K562 (cell line): ENCODE data around the gene CELF6. TPM values are rescaled to one million over a fixed set of nuclear protein-coding genes. Genes with fewer than 3 reads are reported as not detected.

ENCODE experiments used
- ARHGAP35 ChIP-seq: fragments of 450-650 bp; IDR thresholded peaks from 2 replicates; pipeline ENCODE4 v1.6.1; 2018; ENCODE audit not compliant: partially characterized antibody
- BCOR ChIP-seq: fragments of 450-650 bp; IDR thresholded peaks from 2 replicates; pipeline ENCODE4 v1.6.1; 2016
- BRF1 ChIP-seq: IDR thresholded peaks from 3 replicates; pipeline ENCODE4 v1.6.1; 2011; ENCODE audit warnings: borderline replicate concordance, mild to moderate bottlenecking; ENCODE audit not compliant: insufficient read length; ENCODE audit errors: extremely low read depth
- CBFA2T3 ChIP-seq: fragments of 450-650 bp; IDR thresholded peaks from 2 replicates; pipeline ENCODE4 v1.6.1; 2017
- CREM ChIP-seq: IDR thresholded peaks from 2 replicates; pipeline ENCODE4 v1.6.1; 2014; ENCODE audit warnings: antibody characterized with exemption, low read depth
- CSDE1 ChIP-seq, 2 experiments: fragments of 450-650 bp; IDR thresholded peaks; 2 replicates each; pipeline ENCODE4 v1.6.1; 2016; ENCODE audit warnings: mild to moderate bottlenecking in 1 of 2
- ETS2 ChIP-seq: IDR thresholded peaks from 2 replicates; pipeline ENCODE4 v1.6.1; 2016; ENCODE audit warnings: borderline replicate concordance, missing genetic modification characterization, mild to moderate bottlenecking, moderate library complexity, missing compliant biosample characterization; ENCODE audit not compliant: poor library complexity, severe bottlenecking
- GABPB1 ChIP-seq: sonication (generic); formaldehyde crosslinking; IDR thresholded peaks from 2 replicates; pipeline ENCODE4 v1.8.0; 2022; ENCODE audit warnings: mild to moderate bottlenecking, missing genetic modification reagents
- HLTF ChIP-seq: fragments of 450-650 bp; IDR thresholded peaks from 2 replicates; pipeline ENCODE4 v1.6.1; 2016
- MYNN ChIP-seq, 2 experiments: sonication (generic); formaldehyde crosslinking in 1 of 2; IDR thresholded peaks; 2 replicates each; pipeline versions ENCODE4 v1.5.0 to v1.6.1; 2016 to 2020; ENCODE audit warnings: antibody characterized with exemption in 1 of 2, missing genetic modification reagents in 1 of 2
- NCOA1 ChIP-seq: fragments of 450-650 bp; IDR thresholded peaks from 2 replicates; pipeline ENCODE4 v1.6.1; 2016; ENCODE audit warnings: low read depth
- NCOA4 ChIP-seq: fragments of 450-650 bp; IDR thresholded peaks from 2 replicates; pipeline ENCODE4 v1.6.1; 2018; ENCODE audit warnings: mild to moderate bottlenecking; ENCODE audit not compliant: partially characterized antibody
- NR2F6 ChIP-seq: fragments of 450-650 bp; formaldehyde crosslinking; IDR thresholded peaks from 2 replicates; pipeline ENCODE4 v1.4.0; 2020; ENCODE audit warnings: mild to moderate bottlenecking
- NRF1 ChIP-seq, 2 experiments: fragments of 450-650 bp; IDR thresholded peaks in 1 of 2; conservative IDR thresholded peaks in 1 of 2; 2 replicates each; pipeline ENCODE4 v1.6.1; 2014; ENCODE audit warnings: mild to moderate bottlenecking in 2 of 2
- PCBP1 ChIP-seq: fragments of 200-400 bp; formaldehyde crosslinking; IDR thresholded peaks from 2 replicates; pipeline ENCODE4 v1.6.1; 2018; ENCODE audit warnings: mild to moderate bottlenecking, low read depth, low read length; ENCODE audit not compliant: poor library complexity, severe bottlenecking
- RFX5 ChIP-seq: IDR thresholded peaks from 2 replicates; pipeline ENCODE4 v1.6.1; 2011; ENCODE audit warnings: low read depth, mild to moderate bottlenecking, improper control_type of control experiment, low read length
- RHOXF2B ChIP-seq: fragments of 250-450 bp; sonication (Bioruptor Pico); conservative IDR thresholded peaks from 2 replicates; pipeline ENCODE4 v1.5.1; 2021
- SAP30 ChIP-seq: fragments of 200-600 bp; sonication (generic); IDR thresholded peaks from 2 replicates; pipeline ENCODE4 v1.6.1; 2012; ENCODE audit warnings: borderline replicate concordance, low read depth, mild to moderate bottlenecking, moderate library complexity, low read length, control low read depth, inconsistent platforms; ENCODE audit not compliant: insufficient read depth, poor library complexity, severe bottlenecking
- SIRT6 ChIP-seq: IDR thresholded peaks from one replicate; pipeline ENCODE4 v1.6.1; 2012; ENCODE audit warnings: low read depth, mild to moderate bottlenecking, control low read depth, inconsistent platforms, low read length, moderate library complexity
- TBP ChIP-seq: optimal IDR thresholded peaks from 2 replicates; pipeline ENCODE3; 2011; ENCODE audit warnings: low read depth, low read length, improper control_type of control experiment
- ZBTB5 ChIP-seq: fragments of 450-650 bp; IDR thresholded peaks from 2 replicates; pipeline ENCODE4 v1.6.1; 2017; ENCODE audit warnings: antibody characterized with exemption
- ZNF165 ChIP-seq: fragments of 250-450 bp; sonication (Bioruptor Pico); IDR thresholded peaks from 2 replicates; pipeline ENCODE4 v1.4.0; 2020; ENCODE audit warnings: borderline replicate concordance
- ZNF224 ChIP-seq: sonication (generic); formaldehyde crosslinking; IDR thresholded peaks from 2 replicates; pipeline ENCODE4 v1.8.0; 2022; ENCODE audit warnings: mild to moderate bottlenecking, missing genetic modification reagents
- ZNF57 ChIP-seq: fragments of 450-650 bp; formaldehyde crosslinking; IDR thresholded peaks from 2 replicates; pipeline ENCODE4 v1.4.0; 2020; ENCODE audit warnings: mild to moderate bottlenecking, moderate library complexity
- polyA plus RNA-seq, 8 experiments: library from polyadenylated mRNA; depleted of rRNA in 4 of 8; stranded (reverse) in 5 of 8; unstranded in 3 of 8; fragments of >200 nt; fragmentation: Nextera tagmentation in 2 of 8; fragmentation: Illumina TruSeq in 1 of 8; extraction: Ambion mirVana in 2 of 8; extraction: Trizol in 1 of 8; gene quantifications; 2 replicates each; pipeline versions ENCODE4 v1.2.1 to v1.2.3, GENCODE V29; 2011 to 2014; ENCODE audit warnings: inconsistent platforms in 1 of 8, missing spikeins in 1 of 8
- total RNA-seq, 7 experiments: library from RNA; depleted of rRNA in 6 of 7; stranded (reverse); fragments of >200 nt in 6 of 7; fragmentation: Illumina TruSeq in 2 of 7; extraction: Trizol in 2 of 7; gene quantifications; 2 replicates each; pipeline versions ENCODE4 v1.2.1 to v1.2.3, GENCODE V29; 2011 to 2021; ENCODE audit warnings: low replicate concordance in 1 of 7
- TF ChIP-seq, protein P1 (sequence below), 2 experiments: fragments of 200-800 bp in 1 of 2; sonication (Bioruptor generic) in 1 of 2; sonication (generic) in 1 of 2; formaldehyde crosslinking in 1 of 2; IDR thresholded peaks in 1 of 2; conservative IDR thresholded peaks in 1 of 2; 2 replicates each; pipeline versions ENCODE4 v1.5.0 to v1.6.1; 2016 to 2020; ENCODE audit warnings: missing compliant biosample characterization in 1 of 2, missing genetic modification characterization in 1 of 2, missing genetic modification reagents in 1 of 2
- TF ChIP-seq, protein P2 (sequence below), 2 experiments: fragments of 450-650 bp in 1 of 2; sonication (generic) in 1 of 2; formaldehyde crosslinking in 1 of 2; IDR thresholded peaks in 1 of 2; conservative IDR thresholded peaks in 1 of 2; 2 replicates each; pipeline versions ENCODE4 v1.6.1 to v1.8.1; 2016 to 2023; ENCODE audit warnings: mild to moderate bottlenecking in 2 of 2, moderate library complexity in 2 of 2, inconsistent platforms in 1 of 2, missing genetic modification reagents in 1 of 2

Gene CELF6
- total and polyA plus RNA-seq, 9 of the 15 experiments (the other 6 are each of a cell fraction or from before 2014, with no cell fraction given): 0.01 to 0.11 TPM; not detected in 7

DNA sequence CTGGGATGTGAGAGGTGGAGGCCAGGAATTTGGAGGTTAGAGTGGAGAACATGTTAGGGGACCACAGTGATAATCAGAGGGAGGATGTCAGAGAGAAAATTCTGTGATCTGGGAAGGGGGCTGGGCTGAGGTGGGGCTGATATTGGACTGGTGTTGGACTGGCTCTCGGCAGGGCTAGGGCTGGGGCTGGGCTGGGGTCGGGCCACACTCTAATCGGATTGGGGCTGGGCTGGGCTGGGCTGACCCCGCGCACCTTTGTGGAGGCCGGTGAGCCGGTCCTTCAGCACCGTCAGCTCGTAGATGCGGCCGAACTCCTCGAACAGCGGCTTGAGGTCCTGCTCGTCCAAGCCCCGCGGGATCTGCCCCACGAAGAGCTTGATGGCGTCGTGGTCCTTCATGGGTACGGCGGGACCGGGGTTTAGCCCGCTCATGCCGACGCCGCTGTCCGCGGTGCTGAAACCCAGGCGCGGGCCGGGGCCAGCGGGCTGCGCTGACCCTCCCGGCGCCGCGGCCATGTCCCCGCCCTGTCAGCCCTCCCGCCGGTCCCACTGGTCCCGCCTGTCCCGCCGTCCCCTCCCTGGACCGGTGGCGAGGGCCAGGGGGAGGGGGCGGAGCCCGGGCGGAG lies 485 bp downstream of the CELF6 start (continued):
- TF ChIP-seq ZBTB5 (no peak), HLTF (no peak), NCOA4 (no peak), PCBP1 (no peak), BCOR (no peak), CREM (0 out of 2 replicates have a peak, but pooled peaks have one; percentile 35), ETS2 (tag) (no peak), MYNN (IDR thresholded peaks at IDR 0.05) (no peak), MYNN (CRISPR knock-in tag; IDR thresholded peaks at IDR 0.05) (no peak), RHOXF2B (CRISPR knock-in tag) (no peak), ZNF57 (CRISPR knock-in tag) (no peak), NCOA1 (peak; percentile 63; the same call in 1 of the 2 replicates), CSDE1 (IDR thresholded peaks at IDR 0.05) (no peak), NRF1 (conservative IDR thresholded peaks at IDR 0.05 in 1 of 2, IDR thresholded peaks at IDR 0.05 in 1 of 2) (no peak), RFX5 (no peak), ZNF165 (CRISPR knock-in tag) (no peak), SAP30 (peak; percentile 76), SIRT6 (no peak), ZNF224 (CRISPR knock-in tag) (peak; percentile 94), TBP (no peak), GABPB1 (CRISPR knock-in tag) (peak; percentile 68), ARHGAP35 (no peak), CBFA2T3 (no peak), NR2F6 (CRISPR knock-in tag) (no peak), BRF1 (no peak)
- TF ChIP-seq, protein P1, sequence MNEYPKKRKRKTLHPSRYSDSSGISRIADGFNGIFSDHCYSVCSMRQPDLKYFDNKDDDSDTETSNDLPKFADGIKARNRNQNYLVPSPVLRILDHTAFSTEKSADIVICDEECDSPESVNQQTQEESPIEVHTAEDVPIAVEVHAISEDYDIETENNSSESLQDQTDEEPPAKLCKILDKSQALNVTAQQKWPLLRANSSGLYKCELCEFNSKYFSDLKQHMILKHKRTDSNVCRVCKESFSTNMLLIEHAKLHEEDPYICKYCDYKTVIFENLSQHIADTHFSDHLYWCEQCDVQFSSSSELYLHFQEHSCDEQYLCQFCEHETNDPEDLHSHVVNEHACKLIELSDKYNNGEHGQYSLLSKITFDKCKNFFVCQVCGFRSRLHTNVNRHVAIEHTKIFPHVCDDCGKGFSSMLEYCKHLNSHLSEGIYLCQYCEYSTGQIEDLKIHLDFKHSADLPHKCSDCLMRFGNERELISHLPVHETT (CRISPR knock-in tag; conservative IDR thresholded peaks at IDR 0.05 in 1 of 2, IDR thresholded peaks at IDR 0.05 in 1 of 2): no peak
- TF ChIP-seq, protein P2, sequence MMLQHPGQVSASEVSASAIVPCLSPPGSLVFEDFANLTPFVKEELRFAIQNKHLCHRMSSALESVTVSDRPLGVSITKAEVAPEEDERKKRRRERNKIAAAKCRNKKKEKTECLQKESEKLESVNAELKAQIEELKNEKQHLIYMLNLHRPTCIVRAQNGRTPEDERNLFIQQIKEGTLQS (IDR thresholded peaks at IDR 0.05): no peak
- TF ChIP-seq, protein P2 (CRISPR knock-in tag; conservative IDR thresholded peaks at IDR 0.05): no peak
